ENCODE data around the gene SLC2A14.
"Not testable (repeated sequence)": the region's sequence is repeated elsewhere in the genome, so short reads cannot be mapped to it uniquely, and the experiment has no call there.

The SLC2A14 gene

GRCh38 chr12:7833201-7833600, 39.5 kb downstream of the SLC2A14 start:
- not testable (repeated sequence) for DNase-seq

GRCh38 chr12:7832059-7832696, 40.5 kb downstream of the SLC2A14 start:
- DNase-seq: peak; percentile 52

DNA sequence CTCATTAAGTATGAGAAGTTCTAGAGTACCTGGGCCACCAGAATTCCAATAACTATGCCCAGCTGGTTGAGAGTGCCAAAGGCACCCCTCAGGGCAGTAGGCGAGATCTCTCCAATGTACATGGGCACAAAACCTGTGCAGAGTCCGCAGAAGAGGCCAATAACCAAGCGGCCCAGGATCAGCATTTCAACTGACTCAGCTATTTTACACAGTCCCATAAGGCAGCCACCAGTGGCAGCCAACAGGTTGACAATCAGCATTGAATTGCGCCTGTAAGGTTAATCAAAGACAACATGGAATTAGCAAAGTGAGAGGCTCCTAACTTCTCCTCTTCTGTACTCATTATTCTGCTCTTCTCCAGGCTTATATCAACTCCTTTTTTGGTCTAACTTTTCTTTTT, 43.0 kb downstream of the SLC2A14 start:
- not testable (repeated sequence) for DNase-seq

GRCh38 chr12:7825754-7826153, 47.0 kb downstream of the SLC2A14 start:
- DNase-seq: not testable (repeated sequence)

GRCh38 chr12:7806863-7807487, 65.7 kb downstream of the SLC2A14 start:
- DNase-seq: peak; percentile 56

GRCh38 chr12:7806319-7806718, 66.4 kb downstream of the SLC2A14 start:
- not testable (repeated sequence) for DNase-seq

- no peak for DNase-seq
These were observed 71.3 kb downstream of the SLC2A14 start for GRCh38 chr12:7801460-7801859.

DNA sequence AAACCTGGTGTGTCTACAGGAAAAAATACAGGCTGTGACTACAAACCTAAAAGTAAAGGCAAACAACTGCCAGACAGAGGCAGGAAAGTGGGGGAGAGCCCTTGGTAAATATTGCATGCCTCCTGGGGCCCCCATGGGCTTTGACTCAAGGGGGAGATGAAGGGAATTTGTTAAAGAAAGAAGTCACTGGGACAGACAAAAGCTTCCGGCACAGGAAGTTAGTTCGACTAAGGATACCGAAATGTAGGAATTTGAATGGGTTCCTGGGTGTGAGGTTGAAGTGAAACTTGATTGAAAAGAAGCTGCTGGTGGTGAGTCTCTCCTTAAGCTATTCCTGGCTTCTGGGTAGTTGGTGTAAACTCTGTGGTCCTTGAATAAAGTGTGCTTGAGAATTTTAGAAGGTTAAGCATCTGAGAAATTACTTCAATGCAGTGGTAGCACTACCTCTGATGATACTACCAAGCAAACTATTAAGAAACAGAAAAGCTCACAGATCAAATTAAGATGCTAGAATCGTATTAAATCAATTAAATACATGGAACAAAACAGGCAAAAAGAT, 73.9 kb downstream of the SLC2A14 start:
- DNase-seq: not testable (repeated sequence)

- DNase-seq: no peak
These were observed 74.9 kb downstream of the SLC2A14 start for GRCh38 chr12:7797698-7798398.

DNA sequence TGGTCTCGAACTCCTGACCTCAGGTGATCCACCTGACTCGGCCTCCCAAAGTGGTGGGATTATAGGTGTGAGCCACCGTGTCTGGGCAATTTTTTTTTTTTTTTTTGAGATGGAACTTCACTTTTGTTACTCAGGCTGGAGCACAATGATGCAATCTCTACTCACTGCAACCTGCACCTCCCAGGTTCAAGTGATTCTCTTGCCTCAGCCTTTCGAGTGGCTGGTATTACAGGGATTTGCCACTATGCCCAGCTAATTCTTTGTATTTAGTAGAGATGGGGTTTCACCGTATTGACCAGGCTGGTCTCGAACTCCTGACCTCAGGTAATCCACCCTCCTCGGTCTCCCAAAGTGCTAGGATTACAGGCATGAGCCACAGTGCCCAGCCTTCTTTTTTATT, 75.4 kb downstream of the SLC2A14 start:
- DNase-seq: not testable (repeated sequence)

DNA sequence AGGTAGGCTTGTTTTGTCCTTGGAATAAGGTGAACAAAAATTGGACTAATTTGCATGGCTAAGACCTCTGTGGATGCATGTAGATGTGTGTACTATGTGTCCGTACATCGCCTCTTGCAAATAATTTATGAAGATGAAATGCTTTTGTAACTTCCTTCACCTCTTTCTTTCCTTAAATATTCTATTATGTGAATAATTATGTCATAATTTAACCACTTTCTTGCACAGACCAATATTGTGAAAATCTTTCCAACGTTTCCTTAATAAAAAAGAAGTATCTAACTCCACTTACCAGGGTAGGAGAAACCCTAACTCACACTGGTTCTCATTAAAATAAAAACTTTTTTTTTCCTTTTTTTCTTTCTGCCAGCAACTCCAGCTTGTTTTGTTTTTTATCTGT, 79.5 kb downstream of the SLC2A14 start:
- no peak for DNase-seq

- DNase-seq: not testable (repeated sequence)
These were observed 83.7 kb downstream of the SLC2A14 start, which contains the start of gene NANOG for GRCh38 chr12:7788884-7789528. NANOG (plus strand) TSS chr12:7789402; CDS start chr12:7789615, 213 bp downstream.

DNA sequence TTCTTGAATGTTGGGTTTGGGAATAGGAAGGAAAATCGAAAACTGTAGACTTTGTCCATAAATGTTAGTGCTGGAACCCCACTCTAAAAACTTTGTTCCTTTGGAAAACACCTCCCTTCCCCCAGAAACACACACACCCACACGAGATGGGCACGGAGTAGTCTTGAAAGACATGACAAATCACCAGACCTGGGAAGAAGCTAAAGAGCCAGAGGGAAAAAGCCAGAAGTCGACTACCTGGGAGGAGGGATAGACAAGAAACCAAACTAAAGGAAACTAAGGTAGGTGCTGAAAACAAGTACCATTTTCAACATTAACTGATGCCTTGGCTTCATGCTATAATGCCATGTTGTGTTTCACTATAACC, 84.4 kb downstream of the SLC2A14 start:
- no peak for DNase-seq

- DNase-seq: no peak
These were observed 85.0 kb downstream of the SLC2A14 start for GRCh38 chr12:7787574-7788293.

DNA sequence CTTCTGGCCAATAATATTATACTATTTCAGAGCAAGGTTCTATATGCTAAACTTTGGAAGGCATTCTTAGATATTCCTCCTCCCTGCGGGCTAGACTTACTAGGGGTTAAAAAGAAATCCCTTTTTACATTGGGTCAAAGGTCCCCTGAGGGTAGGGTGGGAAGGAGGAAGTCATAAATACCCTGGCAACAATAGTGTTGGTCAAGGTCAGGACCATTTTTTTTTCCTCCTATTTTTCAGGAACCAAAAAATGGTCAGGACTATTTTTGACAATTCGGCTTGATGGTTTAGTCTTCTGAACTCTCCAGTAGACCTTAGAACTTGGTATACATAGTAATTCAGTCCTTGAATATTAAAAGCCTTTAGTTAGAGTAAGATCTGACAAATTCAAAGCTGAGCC, 88.0 kb downstream of the SLC2A14 start:
- DNase-seq: no peak

DNA sequence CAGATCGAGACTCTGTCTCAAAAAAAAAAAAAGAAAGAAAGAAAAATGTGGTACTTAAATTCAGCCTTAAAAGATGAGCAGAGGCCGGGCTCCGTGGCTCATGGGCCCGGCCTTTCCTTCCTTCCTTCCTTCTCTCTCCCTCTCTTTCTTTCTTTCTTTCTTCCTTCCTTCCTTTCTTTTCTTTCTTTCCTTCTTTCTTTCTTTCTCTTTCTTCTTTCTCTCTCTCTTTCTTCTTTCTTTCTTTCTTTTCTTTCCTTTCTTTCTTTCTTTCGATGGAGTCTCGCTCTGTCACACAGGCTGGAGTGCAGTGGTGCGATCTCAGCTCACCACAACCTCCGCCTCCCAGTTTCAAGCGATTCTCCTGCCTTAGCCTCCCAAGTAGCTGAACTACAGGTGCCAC, 89.3 kb downstream of the SLC2A14 start:
- DNase-seq: not testable (repeated sequence)

DNA sequence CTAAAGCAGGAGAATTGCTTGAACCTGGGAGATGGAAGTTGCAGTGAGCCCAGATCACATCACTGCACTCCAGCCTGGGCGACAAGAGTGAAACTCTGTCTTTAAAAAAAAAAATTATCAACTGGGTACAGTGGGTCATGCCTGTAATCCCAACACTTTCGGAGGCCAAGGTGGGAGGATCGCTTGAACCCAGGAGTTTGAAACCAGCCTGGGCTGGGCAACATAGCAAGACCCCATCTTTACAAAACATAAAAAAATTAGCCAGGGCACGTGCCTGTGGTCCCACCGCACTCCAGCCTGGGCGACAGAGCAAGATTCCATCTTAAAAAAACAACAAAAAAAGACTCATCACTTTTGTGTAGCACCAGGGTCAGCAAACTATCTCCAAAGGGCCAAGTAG, 90.7 kb downstream of the SLC2A14 start:
- DNase-seq: no peak

- no peak for DNase-seq
These were observed 91.4 kb downstream of the SLC2A14 start for GRCh38 chr12:7781274-7781673.

DNA sequence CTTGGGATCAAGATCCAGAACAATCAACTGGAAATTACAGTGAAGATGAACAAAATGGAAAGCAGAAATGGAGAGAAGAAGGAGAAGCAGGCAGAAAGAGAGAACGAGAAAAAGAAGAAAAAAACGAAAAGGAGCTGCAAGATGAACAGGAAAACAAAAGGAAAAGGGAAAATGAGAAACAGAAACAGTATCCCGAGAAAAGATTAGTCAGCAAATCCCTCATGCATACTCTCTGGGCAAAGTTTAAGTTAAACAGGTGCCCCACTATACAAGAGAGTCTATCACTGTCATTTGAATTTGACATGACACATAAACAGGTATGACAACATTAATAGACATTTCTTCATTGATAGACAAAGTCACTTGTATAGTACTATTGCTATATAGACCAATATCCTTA, 102.7 kb downstream of the SLC2A14 start:
- no peak for DNase-seq

All from fibroblast of skin of abdomen (primary cell).